ENCODE measurements around the gene PLEKHG4B.
A peak's percentile ranks its signal among the peaks of the same experiment; 100 is the strongest.

PLEKHG4B gene

DNA sequence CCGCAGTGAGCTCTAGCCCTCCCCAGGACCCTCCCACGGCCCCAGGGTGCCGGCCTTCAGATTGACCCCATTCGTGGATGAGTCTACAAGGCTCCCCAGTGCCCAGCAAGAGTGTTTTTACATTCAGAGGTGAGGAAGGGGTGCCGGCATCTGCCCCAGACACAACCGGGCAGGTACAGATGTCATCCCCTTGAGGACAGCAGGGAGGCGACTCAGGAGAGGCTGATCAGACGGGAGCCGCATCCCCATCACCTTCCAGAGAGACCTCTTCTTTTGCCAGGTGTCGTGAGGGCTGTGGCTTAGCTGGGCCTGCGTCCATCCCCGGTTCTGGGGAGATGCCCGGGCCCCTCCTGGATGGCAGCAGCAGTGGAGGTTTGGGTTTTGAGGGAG, 95.1 kb downstream of the PLEKHG4B start:
- Histone ChIP-seq H3K4me1 (ENCODE audit: low read depth, poor library complexity, severe bottlenecking) (peaks cover 46% of the 10 kb centered on the region), H3K79me2 (ENCODE audit: insufficient read depth, low read depth) (peaks cover 12% of the 10 kb centered on the region), H3K4me2 (no peak overlapping the region), H3K27me3 (ENCODE audit: insufficient read depth, low read depth) (no peaks in the 10 kb centered on the region), H3K36me3 (ENCODE audit: insufficient read depth) (no peaks in the 10 kb centered on the region), H3K4me3 (IDR thresholded peaks at IDR 0.05; ENCODE audit: insufficient read depth, low read depth, low read length) (no peak overlapping the region), H4K20me1 (ENCODE audit: insufficient read depth) (no peaks in the 10 kb centered on the region), H2AFZ (ENCODE audit: low read depth) (no peak overlapping the region), H3K9ac (no peak overlapping the region), H3K27ac (no peak overlapping the region)
- TF ChIP-seq, protein P1, sequence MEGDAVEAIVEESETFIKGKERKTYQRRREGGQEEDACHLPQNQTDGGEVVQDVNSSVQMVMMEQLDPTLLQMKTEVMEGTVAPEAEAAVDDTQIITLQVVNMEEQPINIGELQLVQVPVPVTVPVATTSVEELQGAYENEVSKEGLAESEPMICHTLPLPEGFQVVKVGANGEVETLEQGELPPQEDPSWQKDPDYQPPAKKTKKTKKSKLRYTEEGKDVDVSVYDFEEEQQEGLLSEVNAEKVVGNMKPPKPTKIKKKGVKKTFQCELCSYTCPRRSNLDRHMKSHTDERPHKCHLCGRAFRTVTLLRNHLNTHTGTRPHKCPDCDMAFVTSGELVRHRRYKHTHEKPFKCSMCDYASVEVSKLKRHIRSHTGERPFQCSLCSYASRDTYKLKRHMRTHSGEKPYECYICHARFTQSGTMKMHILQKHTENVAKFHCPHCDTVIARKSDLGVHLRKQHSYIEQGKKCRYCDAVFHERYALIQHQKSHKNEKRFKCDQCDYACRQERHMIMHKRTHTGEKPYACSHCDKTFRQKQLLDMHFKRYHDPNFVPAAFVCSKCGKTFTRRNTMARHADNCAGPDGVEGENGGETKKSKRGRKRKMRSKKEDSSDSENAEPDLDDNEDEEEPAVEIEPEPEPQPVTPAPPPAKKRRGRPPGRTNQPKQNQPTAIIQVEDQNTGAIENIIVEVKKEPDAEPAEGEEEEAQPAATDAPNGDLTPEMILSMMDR (conservative IDR thresholded peaks at IDR 0.05; ENCODE audit: low read depth, low read length), result no peak

DNA sequence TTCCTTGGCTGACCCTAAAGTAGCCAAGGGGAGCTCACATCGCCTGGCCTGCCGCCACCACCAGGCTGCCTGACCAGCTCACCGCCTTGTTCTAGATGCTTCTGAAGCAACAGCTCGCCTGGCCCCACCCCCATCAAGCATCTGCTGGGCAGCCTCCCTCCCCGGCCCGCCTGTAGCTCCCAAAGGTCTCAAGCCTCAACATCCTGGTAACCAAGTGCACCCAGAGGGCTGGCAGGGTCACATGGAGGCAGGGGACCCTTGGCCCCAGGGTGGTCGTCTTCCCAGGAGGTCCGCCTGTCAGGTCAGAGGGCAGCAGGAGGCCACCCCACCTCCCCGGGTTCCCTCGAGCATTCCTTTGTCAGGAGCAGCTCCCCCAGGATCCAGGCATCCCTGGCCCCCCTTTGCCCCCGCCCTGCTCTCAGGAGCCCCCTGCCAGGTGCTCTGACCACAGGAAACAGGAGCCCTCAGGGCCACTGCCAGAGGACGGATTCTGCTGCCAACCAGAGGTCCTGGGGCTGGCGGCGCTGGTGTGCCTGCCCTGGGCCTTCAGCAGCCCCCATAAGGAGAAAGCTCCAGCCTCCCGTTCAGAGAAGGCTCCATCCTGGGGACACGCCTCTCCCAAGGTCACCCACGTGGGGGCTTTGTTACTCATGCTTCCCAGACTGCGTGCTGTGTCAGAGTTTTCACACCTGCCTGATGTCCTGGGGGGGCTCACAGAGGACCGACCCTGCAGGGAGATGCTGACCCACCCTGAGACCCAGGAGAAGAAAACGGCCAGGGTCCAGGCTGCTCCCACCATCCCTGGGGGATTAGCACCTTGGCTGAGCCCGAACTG, 95.9 kb downstream of the PLEKHG4B start:
- Histone ChIP-seq H4K20me1 (ENCODE audit: insufficient read depth) (no peaks in the 10 kb centered on the region), H2AFZ (ENCODE audit: low read depth) (peak overlapping the region; percentile 76), H3K4me1 (ENCODE audit: low read depth, poor library complexity, severe bottlenecking) (peaks cover 54% of the 10 kb centered on the region), H3K27me3 (ENCODE audit: insufficient read depth, low read depth) (no peaks in the 10 kb centered on the region), H3K4me3 (IDR thresholded peaks at IDR 0.05; ENCODE audit: insufficient read depth, low read depth, low read length) (no peak overlapping the region), H3K27ac (no peak overlapping the region), H3K4me2 (peak overlapping the region; percentile 99), H3K36me3 (ENCODE audit: insufficient read depth) (no peaks in the 10 kb centered on the region), H3K79me2 (ENCODE audit: insufficient read depth, low read depth) (peaks cover 20% of the 10 kb centered on the region), H3K9ac (peak overlapping the region; percentile 14; the same call in 1 of the 2 replicates)
- TF ChIP-seq, protein P1 (conservative IDR thresholded peaks at IDR 0.05; ENCODE audit: low read depth, low read length), result no peak

DNA sequence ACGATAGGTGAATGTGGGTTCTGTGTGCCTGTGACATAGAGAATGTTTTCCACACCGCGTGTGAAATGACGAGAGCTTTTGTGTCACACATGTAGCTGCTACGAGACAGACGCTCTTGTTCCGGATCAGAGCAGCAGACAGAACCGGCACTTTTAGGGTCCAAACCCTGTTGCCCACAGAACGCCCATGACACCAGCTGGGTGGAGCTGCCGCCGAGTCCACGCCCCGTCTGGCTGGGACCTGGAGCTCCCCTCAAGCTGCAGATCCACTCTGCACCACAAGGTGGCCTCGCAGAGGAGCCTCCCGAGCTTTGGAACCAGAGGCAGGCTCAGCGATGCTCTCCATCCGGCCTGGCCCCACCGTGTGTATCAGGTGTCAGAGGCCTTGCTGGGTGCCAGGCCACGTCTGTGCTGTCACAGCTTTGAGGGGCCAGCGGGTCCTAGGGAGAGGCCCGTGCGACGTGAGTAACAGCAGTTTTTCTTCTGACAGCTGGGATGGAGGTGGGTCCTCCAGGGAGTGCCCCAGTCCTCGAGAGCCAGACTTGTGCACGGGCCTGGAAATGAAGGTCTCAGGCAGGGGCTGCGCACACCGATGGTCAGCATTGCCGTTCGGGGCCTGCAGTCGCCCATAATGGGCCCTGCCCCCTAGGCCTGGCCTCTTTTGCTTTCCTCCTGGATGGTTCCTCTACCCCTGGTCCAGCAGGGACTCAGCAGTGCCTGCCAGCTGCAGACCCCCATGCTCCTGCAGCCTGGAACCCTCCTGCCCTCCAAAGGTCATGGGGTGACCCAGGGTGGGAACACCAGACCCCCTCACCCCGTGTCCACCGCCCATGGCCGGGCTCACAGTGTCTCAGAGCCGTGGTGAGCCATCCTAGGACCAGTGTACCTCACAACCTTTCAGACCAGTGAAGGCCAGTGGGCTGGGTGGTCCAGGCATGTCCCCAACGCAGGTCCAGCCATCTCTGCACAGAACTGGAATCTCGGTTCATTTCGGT, 96.8 kb downstream of the PLEKHG4B start:
- H2AFZ ChIP-seq (ENCODE audit: low read depth), result peak overlapping the region; percentile 76
- H3K4me2 ChIP-seq, result peak overlapping the region; percentile 99
- TF ChIP-seq, protein P1 (conservative IDR thresholded peaks at IDR 0.05; ENCODE audit: low read depth, low read length), result peak; percentile 95
- H3K4me3 ChIP-seq (IDR thresholded peaks at IDR 0.05; ENCODE audit: insufficient read depth, low read depth, low read length), result no peak overlapping the region
- H3K36me3 ChIP-seq (ENCODE audit: insufficient read depth), result no peaks in the 10 kb centered on the region
- peak overlapping the region; percentile 86; the same call in 1 of the 2 replicates for H3K27ac ChIP-seq
- peaks cover 54% of the 10 kb centered on the region for H3K4me1 ChIP-seq (ENCODE audit: low read depth, poor library complexity, severe bottlenecking)
- H3K27me3 ChIP-seq (ENCODE audit: insufficient read depth, low read depth), result no peaks in the 10 kb centered on the region
- H3K9ac ChIP-seq, result peak overlapping the region; percentile 14; the same call in 1 of the 2 replicates
- no peaks in the 10 kb centered on the region for H4K20me1 ChIP-seq (ENCODE audit: insufficient read depth)
- peaks cover 30% of the 10 kb centered on the region for H3K79me2 ChIP-seq (ENCODE audit: insufficient read depth, low read depth)

DNA sequence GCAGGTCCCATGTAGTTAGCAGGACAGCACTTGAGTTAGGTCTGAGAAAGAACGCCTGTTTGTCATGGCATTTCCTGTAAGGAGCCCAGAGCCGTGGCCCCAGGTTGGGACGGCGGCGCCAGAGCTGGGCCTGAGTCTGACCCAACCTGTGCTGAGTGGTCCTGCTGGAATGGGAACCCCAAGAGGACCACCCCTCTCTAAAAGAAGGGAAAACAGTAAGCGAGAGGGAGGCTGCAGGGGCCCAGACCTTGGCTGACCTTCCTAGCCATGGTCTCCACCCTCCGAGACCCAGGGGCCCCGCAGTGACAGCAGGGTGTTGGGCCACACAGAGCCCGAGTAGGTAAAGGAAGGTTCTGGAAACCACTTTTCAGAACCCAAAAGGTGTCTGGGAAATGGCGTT, 97.5 kb downstream of the PLEKHG4B start:
- Histone ChIP-seq H3K79me2 (ENCODE audit: insufficient read depth, low read depth) (peaks cover 37% of the 10 kb centered on the region), H3K4me1 (ENCODE audit: low read depth, poor library complexity, severe bottlenecking) (peaks cover 54% of the 10 kb centered on the region), H3K9ac (peak overlapping the region; percentile 73; the same call in 1 of the 2 replicates), H3K36me3 (ENCODE audit: insufficient read depth) (no peaks in the 10 kb centered on the region; the same call in 1 of the 2 replicates), H3K4me3 (IDR thresholded peaks at IDR 0.05; ENCODE audit: insufficient read depth, low read depth, low read length) (no peak overlapping the region), H3K27me3 (ENCODE audit: insufficient read depth, low read depth) (no peaks in the 10 kb centered on the region), H2AFZ (ENCODE audit: low read depth) (no peak overlapping the region), H4K20me1 (ENCODE audit: insufficient read depth) (no peaks in the 10 kb centered on the region), H3K4me2 (peak overlapping the region; percentile 99), H3K27ac (peak overlapping the region; percentile 86)
- TF ChIP-seq, protein P1 (conservative IDR thresholded peaks at IDR 0.05; ENCODE audit: low read depth, low read length), result no peak

Data from KMS-11 (cell line).